ENCODE results near the gene G6PC3.

The G6PC3 gene

DNA sequence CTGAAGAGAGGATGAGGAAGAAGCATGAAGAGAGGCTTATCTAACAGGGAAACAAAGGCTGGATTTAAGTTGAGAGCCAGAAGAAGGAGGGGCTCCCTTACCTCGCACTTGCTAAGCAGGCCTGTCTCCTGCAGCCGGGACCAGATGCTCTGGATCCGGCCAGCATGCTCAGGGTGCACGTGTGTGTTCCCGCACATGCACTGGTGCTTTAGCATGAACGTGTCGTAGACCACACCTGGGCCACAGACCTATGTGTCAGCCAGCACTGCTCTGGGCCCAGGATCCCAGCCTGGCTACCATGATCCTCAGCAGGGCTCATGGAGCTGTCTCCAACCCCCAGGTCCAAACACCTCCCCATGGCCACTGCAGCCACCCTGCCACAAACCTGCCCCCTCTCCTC, 14.4 kb downstream of the G6PC3 start:
- TF ChIP-seq, protein P1, sequence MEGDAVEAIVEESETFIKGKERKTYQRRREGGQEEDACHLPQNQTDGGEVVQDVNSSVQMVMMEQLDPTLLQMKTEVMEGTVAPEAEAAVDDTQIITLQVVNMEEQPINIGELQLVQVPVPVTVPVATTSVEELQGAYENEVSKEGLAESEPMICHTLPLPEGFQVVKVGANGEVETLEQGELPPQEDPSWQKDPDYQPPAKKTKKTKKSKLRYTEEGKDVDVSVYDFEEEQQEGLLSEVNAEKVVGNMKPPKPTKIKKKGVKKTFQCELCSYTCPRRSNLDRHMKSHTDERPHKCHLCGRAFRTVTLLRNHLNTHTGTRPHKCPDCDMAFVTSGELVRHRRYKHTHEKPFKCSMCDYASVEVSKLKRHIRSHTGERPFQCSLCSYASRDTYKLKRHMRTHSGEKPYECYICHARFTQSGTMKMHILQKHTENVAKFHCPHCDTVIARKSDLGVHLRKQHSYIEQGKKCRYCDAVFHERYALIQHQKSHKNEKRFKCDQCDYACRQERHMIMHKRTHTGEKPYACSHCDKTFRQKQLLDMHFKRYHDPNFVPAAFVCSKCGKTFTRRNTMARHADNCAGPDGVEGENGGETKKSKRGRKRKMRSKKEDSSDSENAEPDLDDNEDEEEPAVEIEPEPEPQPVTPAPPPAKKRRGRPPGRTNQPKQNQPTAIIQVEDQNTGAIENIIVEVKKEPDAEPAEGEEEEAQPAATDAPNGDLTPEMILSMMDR (IDR thresholded peaks at IDR 0.05; ENCODE audit: low read depth, low read length) = no peak

DNA sequence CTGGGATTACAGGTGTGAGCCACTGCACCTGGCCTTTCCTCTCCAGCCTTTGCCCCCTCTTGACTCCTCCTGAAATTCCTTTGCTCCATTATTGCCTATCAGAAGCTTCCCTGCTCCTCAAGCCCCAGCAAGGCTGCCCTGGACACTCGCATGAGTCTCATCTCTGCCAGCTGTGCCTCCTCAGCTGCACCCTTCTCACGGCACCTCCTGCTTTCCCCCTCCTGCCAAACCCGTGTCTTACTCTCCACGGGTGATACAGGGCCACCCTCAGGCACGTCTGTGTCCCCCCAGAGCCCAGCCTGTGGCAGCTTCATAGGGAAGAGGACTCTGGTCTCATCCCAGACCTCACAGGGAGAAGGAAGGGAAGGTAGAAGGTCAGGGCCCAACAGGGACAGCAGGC, 15.4 kb downstream of the G6PC3 start:
- TF ChIP-seq, protein P1 (IDR thresholded peaks at IDR 0.05; ENCODE audit: low read depth, low read length) = no peak
- no peak overlapping the region for H3K4me3 ChIP-seq (ENCODE audit: low read depth, low read length)

More for the DNA sequence above, 14.4 kb downstream of the G6PC3 start:
- no peak overlapping the region for H3K4me3 ChIP-seq (ENCODE audit: low read depth, low read length)

DNA sequence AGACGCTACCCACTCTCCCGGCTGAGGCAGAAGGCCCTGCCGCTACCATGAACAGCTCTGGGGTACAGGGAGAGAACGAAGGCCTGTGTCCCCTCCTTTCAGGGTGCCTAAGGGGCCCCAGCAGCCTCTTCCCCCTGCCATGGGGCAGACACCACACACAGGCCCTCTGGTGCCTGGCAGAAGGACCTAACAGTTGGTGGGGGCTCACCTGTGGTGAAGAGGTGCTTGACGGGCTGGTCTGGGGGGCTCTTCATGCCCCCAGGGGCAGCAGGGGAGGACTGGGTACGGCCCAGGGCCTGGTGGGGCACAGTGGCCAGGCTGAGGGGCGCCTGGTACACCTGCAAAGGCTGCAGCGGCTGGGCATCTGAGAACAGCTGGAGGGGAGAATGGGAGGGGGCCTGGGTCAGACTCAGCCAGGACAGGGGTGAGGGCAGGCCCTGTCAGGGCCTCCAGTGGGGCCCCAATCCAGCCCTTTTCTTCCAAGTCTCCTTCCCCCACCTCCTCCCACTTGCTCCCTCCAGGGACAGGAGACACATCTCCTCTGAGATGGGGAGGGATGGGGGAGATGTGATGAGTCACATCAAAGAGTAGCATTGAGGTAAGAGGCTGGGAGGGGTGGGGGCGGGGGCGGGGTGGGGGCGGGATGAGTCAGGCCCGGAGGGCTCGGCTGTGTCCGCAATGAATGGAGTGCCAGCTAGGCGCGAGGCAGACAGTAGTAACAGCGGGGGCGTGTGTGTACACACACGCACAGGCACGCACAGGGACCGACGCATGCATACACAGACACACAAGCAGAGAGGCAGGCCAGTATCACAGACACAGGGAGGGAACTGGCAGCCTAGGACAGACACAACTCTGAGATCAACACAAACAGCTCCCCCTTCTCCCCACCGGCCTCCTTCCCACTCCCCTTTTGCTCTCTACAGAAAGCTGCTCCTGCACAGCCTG, 16.1 kb downstream of the G6PC3 start:
- TF ChIP-seq, protein P1 (IDR thresholded peaks at IDR 0.05; ENCODE audit: low read depth, low read length) = no peak
- H3K4me3 ChIP-seq (ENCODE audit: low read depth, low read length) = no peak overlapping the region

DNA sequence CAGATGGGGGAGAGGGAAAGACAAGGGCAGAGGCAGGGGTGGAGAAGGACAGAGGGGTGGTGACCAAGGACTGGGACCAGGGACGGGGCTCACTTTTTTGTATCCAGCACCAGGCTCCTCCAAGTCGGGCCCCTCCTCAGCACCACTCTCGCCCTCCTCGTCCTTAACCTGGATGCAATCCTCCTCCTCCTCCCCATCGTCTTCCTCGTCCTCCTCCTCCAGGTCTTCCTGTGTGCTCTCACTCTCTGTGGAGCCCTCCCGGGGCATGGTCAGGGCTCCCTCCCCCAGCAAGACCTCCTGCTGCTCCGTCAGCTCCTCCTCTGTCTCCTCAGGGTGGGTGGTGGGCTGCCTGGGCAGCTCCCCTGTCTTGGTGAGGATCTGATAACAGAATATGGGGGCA, 16.8 kb downstream of the G6PC3 start:
- TF ChIP-seq, protein P1 (IDR thresholded peaks at IDR 0.05; ENCODE audit: low read depth, low read length) = no peak
- H3K4me3 ChIP-seq (ENCODE audit: low read depth, low read length) = no peak overlapping the region

DNA sequence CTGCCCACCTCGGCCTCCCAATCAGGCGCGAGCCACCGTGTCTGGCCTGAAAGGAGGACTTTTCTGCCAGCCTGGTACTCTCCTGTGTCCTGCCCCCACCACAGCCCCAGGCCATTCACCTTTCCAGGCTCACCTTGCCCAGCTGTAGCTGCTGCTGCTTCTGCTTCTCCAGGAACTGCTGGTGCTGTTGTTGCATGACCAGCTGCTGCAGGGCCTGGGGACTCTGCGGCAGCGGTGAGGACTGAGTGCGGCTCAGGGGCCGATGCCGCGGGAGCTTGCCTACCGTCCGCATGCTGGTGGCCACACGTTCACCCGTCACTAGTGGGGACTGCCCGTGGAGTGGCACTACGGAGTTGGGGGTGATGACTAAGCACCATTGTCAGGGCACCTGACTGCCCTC, 17.7 kb downstream of the G6PC3 start:
- TF ChIP-seq, protein P1 (IDR thresholded peaks at IDR 0.05; ENCODE audit: low read depth, low read length) = no peak
- H3K4me3 ChIP-seq (ENCODE audit: low read depth, low read length) = no peak overlapping the region

DNA sequence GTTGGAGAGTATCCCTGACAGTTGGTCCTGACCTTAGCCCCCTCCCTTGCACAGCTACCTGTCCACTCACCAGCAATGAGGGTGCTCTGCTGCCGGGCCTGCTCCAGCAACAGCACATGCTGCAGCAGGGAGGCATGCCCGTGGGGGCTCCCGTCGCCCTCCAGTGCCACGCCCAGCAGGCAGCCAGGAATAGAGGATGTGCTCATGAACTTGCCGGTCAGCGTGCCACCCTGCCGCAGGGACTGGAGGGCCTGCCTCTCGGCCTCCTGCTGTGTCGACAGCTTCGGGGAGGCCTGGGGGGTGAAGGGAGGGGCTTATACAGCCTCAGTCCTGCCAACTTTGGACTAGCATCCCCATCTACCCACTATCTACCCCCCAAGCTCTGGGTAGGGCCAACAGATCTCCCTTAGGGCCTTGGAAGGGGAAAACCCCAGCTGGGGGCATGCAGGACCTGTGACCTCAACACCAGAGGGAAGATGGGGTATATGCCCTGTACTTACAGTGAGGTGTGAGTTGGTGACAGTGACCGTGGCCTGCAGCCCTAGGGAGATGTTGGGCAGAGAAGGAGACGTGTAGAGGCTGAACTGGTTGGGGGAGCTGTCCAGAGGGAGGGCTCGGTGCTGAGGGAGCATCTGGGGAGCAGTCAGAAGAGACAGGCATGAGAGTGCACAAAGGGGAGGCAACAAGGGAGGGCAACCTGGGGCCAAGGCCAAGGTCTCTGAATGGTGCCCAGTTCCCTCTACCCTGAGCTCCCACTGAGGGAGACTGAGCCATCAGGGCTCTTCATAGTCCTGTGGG, 20.9 kb downstream of the G6PC3 start:
- TF ChIP-seq, protein P1 (IDR thresholded peaks at IDR 0.05; ENCODE audit: low read depth, low read length) = no peak
- no peak overlapping the region for H3K4me3 ChIP-seq (ENCODE audit: low read depth, low read length)

DNA sequence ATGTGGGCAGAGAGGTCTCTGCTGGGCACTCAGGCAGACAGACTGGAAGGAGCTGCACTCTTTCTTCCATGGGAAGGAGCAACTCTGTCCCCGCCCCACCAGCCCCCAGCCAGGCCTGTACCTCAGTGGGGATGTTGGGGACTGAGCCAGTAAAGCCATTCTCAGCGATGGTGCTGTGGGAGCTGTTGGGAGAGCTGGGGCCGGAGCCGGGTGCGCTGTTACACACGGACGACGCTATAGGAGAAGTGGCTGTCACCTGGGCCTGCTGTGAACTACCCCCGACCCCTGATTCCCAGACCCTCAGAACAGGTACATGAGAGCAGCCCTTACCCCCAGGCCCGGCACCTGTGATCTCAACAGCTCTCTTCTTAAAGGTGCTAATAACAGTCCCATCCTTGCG, 21.5 kb downstream of the G6PC3 start:
- no peak overlapping the region for H3K4me3 ChIP-seq (ENCODE audit: low read depth, low read length)
- TF ChIP-seq, protein P1 (IDR thresholded peaks at IDR 0.05; ENCODE audit: low read depth, low read length) = no peak

Data from WI38 (cell line).